Measurements from ENCODE around the gene TNFRSF4. TPM values are rescaled to one million over a fixed set of nuclear protein-coding genes. Genes with fewer than 3 reads are reported as not detected.

TNFRSF4 gene
- total RNA-seq, 1 experiment from 2014 or later, result 0.62 TPM

- no peak for DNase-seq (ENCODE audit: low read depth, low spot score)
- ChIA-PET CTCF (interaction anchor here (0.6 kb wide), 1 partner anchor 107 kb away, joined by 3 read pairs; no protein-coding TSS in a partner anchor), POLR2A (interaction anchor here (0.7 kb wide), 1 partner anchor 52 kb away, joined by 4 read pairs; no protein-coding TSS in a partner anchor)
- Histone ChIP-seq H3K27ac (ENCODE audit: low read length) (no peak overlapping the region), H3K27me3 (ENCODE audit: control insufficient read depth, insufficient read depth, low read length) (no peaks in the 10 kb centered on the region), H3K4me3 (ENCODE audit: low read depth in 2 of 2, low read length in 2 of 2) (no peak overlapping the region), H3K36me3 (ENCODE audit: control insufficient read depth, insufficient read depth, low read length) (no peaks in the 10 kb centered on the region), H3K4me1 (ENCODE audit: control insufficient read depth, insufficient read depth, low read length) (no peaks in the 10 kb centered on the region), H3K9me3 (ENCODE audit: control insufficient read depth, insufficient read depth, low read depth, low read length) (no peaks in the 10 kb centered on the region)
- in situ Hi-C loops (cut with HindIII; ENCODE audit: low pct_unique_long_range_greater_than_20kb, low sequenced_read_pairs), result no loop called here
- BruUV-seq (replicated peaks), result no TSS peak
- intact Hi-C loops (cut with micrococcal nuclease; ENCODE audit: unreplicated experiment), result no loop called here
- no peak for ATAC-seq
- no peak for TF ChIP-seq REST (IDR thresholded peaks at IDR 0.05; ENCODE audit: insufficient read depth in 1 of 2, low read depth in 2 of 2, low read length in 1 of 2)
- no peak for TF ChIP-seq TCF7L2 (IDR thresholded peaks at IDR 0.05; ENCODE audit: low read depth, low read length)
- TF ChIP-seq POLR2AphosphoS5 (IDR thresholded peaks at IDR 0.05; ENCODE audit: low read depth, low read length), result no peak
Measured at GRCh38 chr1:1177452-1178206, 36.3 kb downstream of the TNFRSF4 start.

GRCh38 chr1:1176931-1177330 lies 37.0 kb downstream of the TNFRSF4 start:
- Histone ChIP-seq H3K4me3 (ENCODE audit: low read depth in 2 of 2, low read length in 2 of 2) (no peak overlapping the region), H3K27me3 (ENCODE audit: control insufficient read depth, insufficient read depth, low read length) (no peaks in the 10 kb centered on the region)
- no TSS peak for BruUV-seq (replicated peaks)

More at GRCh38 chr1:1176931-1177330, 37.0 kb downstream of the TNFRSF4 start:
- ChIA-PET CTCF (no interaction called here), POLR2A (no interaction called here)
- H3K9me3 ChIP-seq (ENCODE audit: control insufficient read depth, insufficient read depth, low read depth, low read length), result no peaks in the 10 kb centered on the region
- in situ Hi-C loops (cut with HindIII; ENCODE audit: low pct_unique_long_range_greater_than_20kb, low sequenced_read_pairs), result no loop called here
- H3K4me1 ChIP-seq (ENCODE audit: control insufficient read depth, insufficient read depth, low read length), result no peaks in the 10 kb centered on the region
- H3K36me3 ChIP-seq (ENCODE audit: control insufficient read depth, insufficient read depth, low read length), result no peaks in the 10 kb centered on the region
- ATAC-seq, result no peak
- DNase-seq (ENCODE audit: low read depth, low spot score), result no peak
- intact Hi-C loops (cut with micrococcal nuclease; ENCODE audit: unreplicated experiment), result no loop called here
- TF ChIP-seq POLR2AphosphoS5 (IDR thresholded peaks at IDR 0.05; ENCODE audit: low read depth, low read length) (no peak), CTCF (IDR thresholded peaks at IDR 0.05) (no peak), SIN3A (IDR thresholded peaks at IDR 0.05; ENCODE audit: borderline replicate concordance, insufficient read depth, low read depth, low read length) (no peak), REST (IDR thresholded peaks at IDR 0.05; ENCODE audit: insufficient read depth in 1 of 2, low read depth in 2 of 2, low read length in 1 of 2) (no peak), TCF7L2 (IDR thresholded peaks at IDR 0.05; ENCODE audit: low read depth, low read length) (no peak)
- no peak overlapping the region for H3K27ac ChIP-seq (ENCODE audit: low read length)

Data from Panc1 (cell line).